ENCODE measurements around the gene LARP4. TPM values are rescaled to one million over a fixed set of nuclear protein-coding genes. Genes with fewer than 3 reads are reported as not detected.

Gene LARP4
- total and polyA plus RNA-seq, 9 of the 15 experiments (the other 6 are each of a cell fraction or from before 2014, with no cell fraction given), result 31.6 to 84.5 (median 52.4) TPM

DNA sequence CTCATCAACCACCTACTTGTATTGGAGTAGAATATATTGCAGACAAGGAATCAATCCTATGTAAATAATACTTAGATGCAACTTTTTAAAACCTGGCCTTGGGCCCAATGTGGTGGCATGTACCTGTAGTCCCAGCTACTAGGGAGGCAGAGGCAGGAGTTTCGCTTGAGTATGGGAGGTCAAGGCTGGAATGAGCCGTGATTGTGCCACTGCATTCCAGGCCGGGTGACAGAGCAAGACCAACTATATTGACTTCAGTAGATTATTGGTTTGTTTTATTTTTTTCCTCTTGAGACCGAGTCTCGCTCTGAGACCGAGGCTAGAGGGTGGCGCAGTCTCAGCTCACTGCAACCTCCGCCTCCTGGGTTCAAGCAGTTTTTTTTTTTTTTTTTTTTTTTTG lies 3.6 kb downstream of the LARP4 start:
- no peaks in the 10 kb centered on the region for H3K27me3 ChIP-seq (ENCODE audit: control insufficient read depth in 2 of 2, insufficient read depth in 2 of 2, low read length in 2 of 2)
- CTCF ChIA-PET (ENCODE audit: low intra/inter-chr PET ratio), result no interaction called here
- H3K9ac ChIP-seq (ENCODE audit: insufficient read depth in 1 of 2, low read depth in 2 of 2, low read length in 2 of 2), result no peak overlapping the region
- H3K4me3 ChIP-seq, result no peak overlapping the region
- no peaks in the 10 kb centered on the region for H4K20me1 ChIP-seq (replicated peaks; ENCODE audit: control insufficient read depth, insufficient read depth, low read length)
- H2AFZ ChIP-seq (ENCODE audit: low read depth, low read length), result no peak overlapping the region
- POLR2A ChIA-PET, result interaction anchor here (1.1 to 1.8 kb wide), 2 partner anchors 15 to 53 kb away, joined by 3 to 7 read pairs; no protein-coding TSS in a partner anchor
- TF ChIP-seq ELF4 (CRISPR knock-in tag; IDR thresholded peaks at IDR 0.05) (no peak), MECOM (CRISPR knock-in tag; IDR thresholded peaks at IDR 0.05) (no peak), ZNF197 (CRISPR knock-in tag; IDR thresholded peaks at IDR 0.05; ENCODE audit: low read depth) (no peak), MYBL2 (IDR thresholded peaks at IDR 0.05; ENCODE audit: low read depth) (no peak), MYBL2 (CRISPR knock-in tag; IDR thresholded peaks at IDR 0.05; ENCODE audit: borderline replicate concordance) (no peak), ZNF717 (CRISPR knock-in tag; IDR thresholded peaks at IDR 0.05) (no peak), SMARCA4 (IDR thresholded peaks at IDR 0.05) (no peak), TAF9B (IDR thresholded peaks at IDR 0.05; ENCODE audit: partially characterized antibody) (no peak), ZKSCAN1 (IDR thresholded peaks at IDR 0.05; ENCODE audit: low read depth, low read length) (no peak)
- H3K36me3 ChIP-seq (ENCODE audit: control insufficient read depth, insufficient read depth, low read length), result peaks cover 28% of the 10 kb centered on the region; the same call in 1 of the 3 replicates
- H3K79me2 ChIP-seq (ENCODE audit: control insufficient read depth, insufficient read depth, low read length), result peaks cover 86% of the 10 kb centered on the region
- no peaks in the 10 kb centered on the region for H3K9me3 ChIP-seq (replicated peaks; ENCODE audit: control insufficient read depth, insufficient read depth, low read depth, low read length)
- FAIRE-seq (no peak), ATAC-seq (no peak), DNase-seq (ENCODE audit: extremely low read depth in 1 of 4, low spot score in 3 of 4) (no peak)
- in situ Hi-C loops (cut with MboI), result no loop called here
- no TSS peak for BruUV-seq (replicated peaks)
- no peaks in the 10 kb centered on the region for H3K9me1 ChIP-seq (ENCODE audit: control insufficient read depth, insufficient read depth, low read length)
- H3K27ac ChIP-seq (ENCODE audit: extremely low read depth, low read depth, low read length), result no peak overlapping the region
- intact Hi-C loops (cut with micrococcal nuclease), result no loop called here
- 96% methylated on average over 8 of the region's 8 CpGs for WGBS (ENCODE audit: insufficient coverage, low coverage, missing lambda C conversion rate)
- H3K4me1 ChIP-seq (replicated peaks in 1 of 2; ENCODE audit: control insufficient read depth in 2 of 2, insufficient read depth in 2 of 2, low read length in 2 of 2), result no peaks in the 10 kb centered on the region; a peak in 3 of 5 replicates
- no peak overlapping the region for H3K4me2 ChIP-seq (ENCODE audit: insufficient read depth, low read length)
